ENCODE data around the gene AGBL1.

Gene AGBL1

GRCh38 chr15:86611417-86612040 is 531.9 kb downstream of the AGBL1 start:
- peak; percentile 2 for DNase-seq

GRCh38 chr15:86615411-86615810 is 535.7 kb downstream of the AGBL1 start:
- DNase-seq: no peak

- DNase-seq: no peak
These were observed 536.1 kb downstream of the AGBL1 start for GRCh38 chr15:86615816-86616215.

- no peak for DNase-seq
These were observed 537.1 kb downstream of the AGBL1 start for GRCh38 chr15:86616771-86617170.

GRCh38 chr15:86620157-86620556 is 540.5 kb downstream of the AGBL1 start:
- DNase-seq: no peak

- DNase-seq: no peak
These were observed 541.1 kb downstream of the AGBL1 start for GRCh38 chr15:86620641-86621349.

- DNase-seq: no peak
These were observed 543.6 kb downstream of the AGBL1 start for GRCh38 chr15:86623236-86623635.

- peak; percentile 71 for DNase-seq
These were observed 544.8 kb downstream of the AGBL1 start for GRCh38 chr15:86624261-86625036.

- no peak for DNase-seq
These were observed 550.0 kb downstream of the AGBL1 start for GRCh38 chr15:86629409-86630356.

- DNase-seq: no peak
These were observed 551.3 kb downstream of the AGBL1 start for GRCh38 chr15:86630946-86631345.

- DNase-seq: no peak
These were observed 554.5 kb downstream of the AGBL1 start for GRCh38 chr15:86634146-86634545.

GRCh38 chr15:86634992-86635638 is 555.4 kb downstream of the AGBL1 start:
- DNase-seq: no peak

GRCh38 chr15:86644339-86644738 is 564.7 kb downstream of the AGBL1 start:
- DNase-seq: no peak

GRCh38 chr15:86645925-86646500 is 566.3 kb downstream of the AGBL1 start:
- no peak for DNase-seq

GRCh38 chr15:86647810-86648440 is 568.3 kb downstream of the AGBL1 start:
- DNase-seq: no peak

GRCh38 chr15:86649277-86649676 is 569.6 kb downstream of the AGBL1 start:
- DNase-seq: no peak

- DNase-seq: peak; percentile 1
These were observed 570.4 kb downstream of the AGBL1 start for GRCh38 chr15:86650094-86650493.

- no peak for DNase-seq
These were observed 573.9 kb downstream of the AGBL1 start for GRCh38 chr15:86653344-86654197.

- no peak for DNase-seq
These were observed 574.8 kb downstream of the AGBL1 start for GRCh38 chr15:86654501-86654900.

GRCh38 chr15:86657305-86657704 is 577.6 kb downstream of the AGBL1 start:
- no peak for DNase-seq
